Heart left ventricle (tissue), 16 donors: Measurements from ENCODE around the gene DNAI2. TPM values are rescaled to one million over a fixed set of nuclear protein-coding genes. Genes with fewer than 3 reads are reported as not detected.

Experiments
- ATAC-seq, 4 donors: fragments of 200-7000 bp; cut with Tn5 transposase; one replicate each; pipeline ENCODE4 v1.9.1; 2020 to 2022; ENCODE audit warnings: moderate library complexity in 4 of 4, mild to moderate bottlenecking in 3 of 4, moderate number of reproducible peaks in 1 of 4
- DNase-seq, 5 donors: peaks; one replicate each; pipeline ENCODE4 v3.0.0-alpha.2; 2020
- H3K27ac ChIP-seq, 12 donors: fragments of 200-600 bp; sonication (generic) in 4 of 12; one replicate each; pipeline versions ENCODE4 v1.5.0 to v1.8.0; 2016 to 2022; ENCODE audit warnings: mild to moderate bottlenecking in 2 of 12
- H3K27me3 ChIP-seq, 9 donors: fragments of 200-600 bp; sonication (generic) in 2 of 9; one replicate each; pipeline versions ENCODE4 v1.5.1 to v1.8.0; 2016 to 2022; ENCODE audit warnings: mild to moderate bottlenecking in 3 of 9
- H3K36me3 ChIP-seq, 9 donors: fragments of 200-600 bp; sonication (generic) in 2 of 9; one replicate each; pipeline versions ENCODE4 v1.5.0 to v1.8.0; 2018 to 2022; ENCODE audit warnings: mild to moderate bottlenecking in 2 of 9
- H3K4me1 ChIP-seq, 12 donors: fragments of 200-600 bp; sonication (generic) in 4 of 12; one replicate each; pipeline versions ENCODE4 v1.5.0 to v1.8.0; 2016 to 2022; ENCODE audit warnings: mild to moderate bottlenecking in 3 of 12
- H3K4me3 ChIP-seq, 12 donors: fragments of 200-600 bp; sonication (generic) in 4 of 12; one replicate each; pipeline versions ENCODE4 v1.5.0 to v1.8.0; 2017 to 2022; ENCODE audit warnings: mild to moderate bottlenecking in 9 of 12, moderate library complexity in 4 of 12
- H3K9me3 ChIP-seq, 12 donors: fragments of 200-600 bp; sonication (generic) in 4 of 12; one replicate each; pipeline versions ENCODE4 v1.5.0 to v1.8.0; 2016 to 2022; ENCODE audit warnings: mild to moderate bottlenecking in 1 of 12
- POLR2A ChIP-seq, 2 donors: fragments of 450-650 bp; IDR thresholded peaks; one replicate each; pipeline ENCODE4 v1.6.1; 2017; ENCODE audit warnings: antibody characterized with exemption in 2 of 2, mild to moderate bottlenecking in 2 of 2, moderate library complexity in 2 of 2
- WGBS, 4 donors: extraction: QIAGEN DNeasy Blood & Tissue Kit in 2 of 4; methylation state at CpG; one replicate each; pipeline versions ENCODE4 v1.1.5 to v1.1.7; 2013 to 2018; 5-methylcytosine and 5-hydroxymethylcytosine counted together
- intact Hi-C, 10 donors: fragments of 100-400 bp; cut with DNase I; formaldehyde crosslinking; loops; one replicate each; pipeline versions ENCODE4 v1.11.1 to v1.14.2; 2022
- polyA plus RNA-seq, 2 donors: library from polyadenylated mRNA; stranded (reverse); fragments of 200-250 nt; gene quantifications; one replicate each; pipeline ENCODE4 v1.2.3, GENCODE V29; 2013
- total RNA-seq, 9 donors: library from RNA; depleted of rRNA in 2 of 9; stranded (reverse); fragments of >200 nt in 2 of 9; fragmentation: NEBNext Ultra II Directional in 3 of 9; extraction: Animal tissue kit (Norgen Biotek cat#: 25700) in 3 of 9; gene quantifications; one replicate each; pipeline versions ENCODE4 v1.1.0 to v1.2.4, GENCODE V29; 2016 to 2023
- TF ChIP-seq, protein P1 (sequence below), 12 donors: fragments of 200-600 bp; sonication (generic) in 4 of 12; IDR thresholded peaks; one replicate each; pipeline versions ENCODE4 v1.5.0 to v1.8.0; 2018 to 2022; ENCODE audit warnings: antibody characterized with exemption in 12 of 12, mild to moderate bottlenecking in 5 of 12
- donor health status: ischemic (EF 13 %, LVEDD 7.1; RV severe dilation, severe dysfunction).
- donor health status: healthy with polysubstance abuse.
- donor health status: DM: no; HTN: yes; CAD: no.
- donor health status: DM: no; HTN: no; CAD: no.
- donor health status: ischemic (EF 25% LVEDD 6.9; RV normal size, moderate dysfunction).
- donor health status: ischemic (EF 25% LVEDD 5.7; RV mildly dilated, moderate dysfunction).
- donor health status: healthy.
- donor health status: DM: yes; HTN: yes; CAD: no.
- donor health status: ischemic (EF 35%, LVEDD 5.7; RV mildly dilated, moderate dysfunction).
- donor health status: nonischemic (EF 11% LVEDD 7.7; RV severe dilation, severe dysfunction).
- donor health status: DM: yes; HTN: yes; CAD: no.
- donor health status: PGD.
- donor health status: ischemic (EF 29% LVEDD 5.4; RV normal size, mild dysfunction).
- donor health status: nonischemic (EF 23%, LVEDD 6.1; RV moderate dilation, normal function).

DNAI2 gene
- total and polyA plus RNA-seq, 11 donors: not detected

DNA sequence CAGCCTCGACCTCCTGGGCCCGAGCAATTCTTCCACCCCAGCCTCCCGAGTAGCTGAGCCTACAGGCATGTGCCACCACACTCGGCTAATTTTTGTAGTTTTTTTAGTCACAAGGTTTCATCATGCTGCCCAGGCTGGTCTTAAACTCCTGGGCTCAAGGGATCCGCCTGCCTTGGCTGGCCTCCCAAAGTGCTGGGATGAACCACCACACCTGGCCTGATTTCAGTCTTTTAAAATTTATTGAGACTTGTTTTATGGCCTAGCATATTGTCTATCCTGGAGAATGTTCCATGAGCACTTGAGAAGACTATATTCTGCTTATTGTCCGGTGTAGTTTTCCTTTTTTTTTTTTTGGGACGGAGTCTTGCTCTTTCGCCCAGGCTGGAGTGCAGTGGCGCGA is 18.5 kb downstream of the DNAI2 start:
- 89 to 95% (median 94%) methylated on average over 10 of the region's 10 CpGs for WGBS, 4 donors
- no peaks in the 10 kb centered on the region for H3K27me3 ChIP-seq
- intact Hi-C loops: loop anchor here in 1 of 10 donors (10.0 kb wide), 1 partner anchor 162 kb away; no protein-coding TSS in a partner anchor
- DNase-seq (no peak), ATAC-seq (no peak)
- H3K36me3 ChIP-seq: no peaks in the 10 kb centered on the region
- H3K4me3 ChIP-seq: no peak overlapping the region
- no peaks in the 10 kb centered on the region for H3K9me3 ChIP-seq
- TF ChIP-seq, protein P1, sequence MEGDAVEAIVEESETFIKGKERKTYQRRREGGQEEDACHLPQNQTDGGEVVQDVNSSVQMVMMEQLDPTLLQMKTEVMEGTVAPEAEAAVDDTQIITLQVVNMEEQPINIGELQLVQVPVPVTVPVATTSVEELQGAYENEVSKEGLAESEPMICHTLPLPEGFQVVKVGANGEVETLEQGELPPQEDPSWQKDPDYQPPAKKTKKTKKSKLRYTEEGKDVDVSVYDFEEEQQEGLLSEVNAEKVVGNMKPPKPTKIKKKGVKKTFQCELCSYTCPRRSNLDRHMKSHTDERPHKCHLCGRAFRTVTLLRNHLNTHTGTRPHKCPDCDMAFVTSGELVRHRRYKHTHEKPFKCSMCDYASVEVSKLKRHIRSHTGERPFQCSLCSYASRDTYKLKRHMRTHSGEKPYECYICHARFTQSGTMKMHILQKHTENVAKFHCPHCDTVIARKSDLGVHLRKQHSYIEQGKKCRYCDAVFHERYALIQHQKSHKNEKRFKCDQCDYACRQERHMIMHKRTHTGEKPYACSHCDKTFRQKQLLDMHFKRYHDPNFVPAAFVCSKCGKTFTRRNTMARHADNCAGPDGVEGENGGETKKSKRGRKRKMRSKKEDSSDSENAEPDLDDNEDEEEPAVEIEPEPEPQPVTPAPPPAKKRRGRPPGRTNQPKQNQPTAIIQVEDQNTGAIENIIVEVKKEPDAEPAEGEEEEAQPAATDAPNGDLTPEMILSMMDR (IDR thresholded peaks at IDR 0.05): no peak
- TF ChIP-seq POLR2A (IDR thresholded peaks at IDR 0.05): no peak
- H3K27ac ChIP-seq: no peak overlapping the region
- peaks cover 0 to 29% (median 10%) of the 10 kb centered on the region in 12 donors for H3K4me1 ChIP-seq

DNA sequence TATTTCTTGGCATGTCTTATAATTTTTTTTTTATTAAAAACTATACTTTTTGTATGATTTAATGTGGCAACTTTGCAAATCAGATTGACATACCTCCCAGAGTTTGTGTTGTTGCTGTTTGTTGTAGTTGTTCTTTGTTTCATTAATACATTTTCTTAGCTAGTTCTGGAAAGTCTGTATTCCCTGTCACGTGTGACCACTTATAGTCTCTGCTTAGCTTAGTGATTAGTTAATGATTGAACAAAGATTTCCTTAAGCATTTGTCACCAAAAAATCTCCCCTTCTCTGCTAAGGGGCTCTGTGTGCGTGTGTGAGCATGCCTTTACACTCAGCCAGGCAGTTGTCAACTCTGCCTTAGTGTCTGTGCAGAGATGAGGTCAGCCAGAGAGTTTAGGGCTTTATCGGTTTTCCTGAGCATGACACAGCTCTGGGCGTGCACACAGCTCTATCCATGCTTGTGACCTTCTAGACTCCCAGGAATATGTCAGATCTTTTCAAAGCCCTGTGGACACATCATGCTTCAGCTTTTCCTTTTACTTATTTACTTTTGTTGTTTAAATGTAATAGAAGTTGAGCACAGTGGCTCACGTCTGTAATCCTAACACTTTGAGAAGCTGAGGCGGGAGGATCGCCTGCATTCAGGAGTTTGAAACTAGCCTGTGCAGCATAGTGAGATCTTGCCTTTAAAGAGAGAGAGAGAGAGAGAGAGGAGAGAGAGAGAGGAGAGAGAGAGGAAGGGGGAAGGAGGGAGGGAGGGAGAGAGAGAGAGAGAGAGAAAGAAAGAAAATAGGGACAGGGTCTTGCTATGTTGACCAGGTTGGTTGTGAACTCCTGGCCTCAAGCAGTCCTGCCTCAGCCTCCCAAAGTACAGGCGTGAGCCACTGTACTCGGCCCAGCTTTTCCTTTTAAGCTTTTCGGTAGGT is 21.9 kb downstream of the DNAI2 start:
- intact Hi-C loops: loop anchor here in 9 of 10 donors (1.0 to 10.0 kb wide), 7 partner anchors 53 to 161 kb away; partner anchors contain the start of gene TTYH2 (in 2 of the 9)
- peak; percentile 1 to 79 (median 64) for DNase-seq
- H3K36me3 ChIP-seq: no peaks in the 10 kb centered on the region
- H3K27me3 ChIP-seq: no peaks in the 10 kb centered on the region
- 41 to 45% (median 44%) methylated on average over 10 of the region's 10 CpGs for WGBS, 4 donors
- peak overlapping the region; percentile 53 to 97 (median 84) for H3K27ac ChIP-seq
- ATAC-seq: peak; percentile 96 to 97 (median 96)
- peaks cover 0 to 19% (median 8%) of the 10 kb centered on the region in 12 donors for H3K4me1 ChIP-seq
- H3K4me3 ChIP-seq: peak overlapping the region in 1 of 12 donors; percentile 5
- no peaks in the 10 kb centered on the region for H3K9me3 ChIP-seq
- TF ChIP-seq POLR2A (IDR thresholded peaks at IDR 0.05): no peak
- TF ChIP-seq, protein P1 (IDR thresholded peaks at IDR 0.05): no peak

DNA sequence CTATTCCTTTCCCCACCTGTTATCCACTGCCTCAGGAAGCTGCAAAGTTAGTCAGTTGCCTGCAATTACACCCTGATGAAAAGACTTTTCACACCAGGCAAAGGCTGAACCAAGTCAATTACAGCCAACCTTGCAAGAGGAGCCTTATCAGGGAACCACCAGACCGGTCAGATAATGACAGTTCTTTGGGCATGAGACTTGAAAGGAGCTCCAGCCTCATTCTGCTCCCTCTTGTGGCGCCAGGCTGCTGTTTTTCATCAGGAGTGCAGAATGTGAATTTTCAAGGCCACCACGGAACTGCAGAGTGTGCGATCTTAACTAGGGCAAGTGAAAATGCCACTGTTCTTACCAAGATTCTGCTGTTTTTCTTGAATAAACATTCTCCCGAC is 22.5 kb downstream of the DNAI2 start:
- H3K36me3 ChIP-seq: no peaks in the 10 kb centered on the region
- ATAC-seq (peak; percentile 74 to 84 (median 81)), DNase-seq (peak; percentile 68 to 87 (median 76))
- 2 to 6% (median 4%) methylated on average over 5 of the region's 5 CpGs for WGBS, 4 donors
- H3K4me1 ChIP-seq: peaks cover 0 to 18% (median 10%) of the 10 kb centered on the region in 12 donors
- H3K4me3 ChIP-seq: peak overlapping the region in 1 of 12 donors; percentile 5
- H3K27me3 ChIP-seq: no peaks in the 10 kb centered on the region
- H3K27ac ChIP-seq: peak overlapping the region; percentile 53 to 97 (median 84)
- H3K9me3 ChIP-seq: no peaks in the 10 kb centered on the region
- TF ChIP-seq, protein P1 (IDR thresholded peaks at IDR 0.05): peak; percentile 50 to 78 (median 66)
- TF ChIP-seq POLR2A (IDR thresholded peaks at IDR 0.05): no peak
- intact Hi-C loops: loop anchor here in 8 of 10 donors (1.0 to 10.0 kb wide), 7 partner anchors 54 to 161 kb away; partner anchors contain the start of gene TTYH2 (in 2 of the 8)

DNA sequence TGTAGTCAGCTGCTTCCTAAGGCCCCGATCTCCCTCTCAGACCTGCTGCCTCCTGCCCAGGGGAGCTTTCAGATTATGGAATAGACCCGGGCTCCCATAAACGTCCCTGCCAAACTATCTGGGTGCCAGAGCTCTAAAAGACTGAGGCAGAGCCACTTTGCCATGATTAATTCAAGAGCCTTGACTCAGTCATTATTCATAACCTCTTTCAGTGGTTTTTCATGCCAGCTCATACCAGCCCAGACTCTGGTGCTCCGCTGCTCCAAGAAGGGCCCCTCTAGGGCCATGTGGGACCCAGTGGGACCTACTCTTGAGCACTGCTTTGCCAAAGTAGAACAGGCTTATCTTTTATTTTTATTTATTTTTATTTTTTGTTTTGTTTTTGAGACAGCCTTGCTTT is 23.9 kb downstream of the DNAI2 start:
- Histone ChIP-seq H3K27ac (peak overlapping the region in 2 of 12 donors; percentile 32 to 87), H3K9me3 (no peaks in the 10 kb centered on the region), H3K4me3 (no peak overlapping the region), H3K4me1 (peaks cover 0 to 18% (median 10%) of the 10 kb centered on the region in 12 donors), H3K36me3 (no peaks in the 10 kb centered on the region), H3K27me3 (no peaks in the 10 kb centered on the region)
- intact Hi-C loops: loop anchor here in 8 of 10 donors (2.0 to 10.0 kb wide), 6 partner anchors 55 to 159 kb away; partner anchors contain the start of gene TTYH2 (in 2 of the 8)
- 65 to 80% (median 73%) methylated on average over 4 of the region's 4 CpGs for WGBS, 4 donors
- peak in 1 of 5 donors; percentile 3 for DNase-seq
- TF ChIP-seq POLR2A (IDR thresholded peaks at IDR 0.05): no peak
- TF ChIP-seq, protein P1 (IDR thresholded peaks at IDR 0.05): no peak
- no peak for ATAC-seq
